Stomach (tissue), 9 donors: Measurements from ENCODE around the gene FAM20C. TPM values are rescaled to one million over a fixed set of nuclear protein-coding genes. Genes with fewer than 3 reads are reported as not detected.

ENCODE experiments used
- DNase-seq, 2 donors: peaks; one replicate each; pipeline versions ENCODE4 v3.0.0 to v3.0.0-alpha.2; 2013 to 2019
- H3K27ac ChIP-seq, 5 donors: fragments of 200-600 bp in 4 of 5; sonication (generic) in 4 of 5; one replicate each; pipeline ENCODE4 v1.5.1; 2013 to 2019; ENCODE audit warnings: mild to moderate bottlenecking in 1 of 5, moderate library complexity in 1 of 5
- H3K27me3 ChIP-seq, 3 donors: fragments of 200-600 bp; sonication (generic); one replicate each; pipeline ENCODE4 v1.5.1; 2017 to 2019; ENCODE audit warnings: mixed run types in 1 of 3
- H3K36me3 ChIP-seq, 4 donors: fragments of 200-600 bp; sonication (generic); 1 replicate in 3 of 4; 2 replicates in 1 of 4; pipeline ENCODE4 v1.5.1; 2016 to 2019
- H3K4me1 ChIP-seq, 4 donors: fragments of 200-600 bp; sonication (generic); one replicate each; pipeline ENCODE4 v1.5.1; 2016 to 2019
- H3K4me3 ChIP-seq, 4 donors: fragments of 200-600 bp; sonication (generic) in 3 of 4; one replicate each; pipeline ENCODE4 v1.5.1; 2016 to 2019; ENCODE audit warnings: mild to moderate bottlenecking in 1 of 4
- H3K9me3 ChIP-seq, 4 donors: fragments of 200-600 bp; sonication (generic); one replicate each; pipeline ENCODE4 v1.5.1; 2016 to 2019
- CTCF ChIP-seq, 7 experiments: fragments of 450-650 bp in 4 of 7; fragments of 200-600 bp in 3 of 7; sonication (generic) in 3 of 7; IDR thresholded peaks; one replicate each; pipeline ENCODE4 v1.5.1; 2016 to 2019; ENCODE audit warnings: antibody characterized with exemption in 7 of 7, control low read depth in 2 of 7, mild to moderate bottlenecking in 1 of 7
- EP300 ChIP-seq: sonication (generic); formaldehyde crosslinking; IDR thresholded peaks from one replicate; pipeline ENCODE4 v1.6.1; 2017; ENCODE audit warnings: antibody characterized with exemption
- POLR2A ChIP-seq, 4 donors: fragments of 450-650 bp; IDR thresholded peaks; one replicate each; pipeline ENCODE4 v1.6.1; 2016; ENCODE audit warnings: antibody characterized with exemption in 4 of 4, control low read depth in 2 of 4, mild to moderate bottlenecking in 1 of 4, moderate library complexity in 1 of 4
- POLR2AphosphoS5 ChIP-seq, 3 donors: sonication (generic); formaldehyde crosslinking; IDR thresholded peaks; one replicate each; pipeline ENCODE4 v1.6.1; 2016; ENCODE audit warnings: antibody characterized with exemption in 3 of 3
- WGBS, 5 donors: extraction: QIAGEN DNeasy Blood & Tissue Kit in 3 of 5; methylation state at CpG; one replicate each; pipeline versions ENCODE4 v1.1.5 to v1.1.7; 2013 to 2018; 5-methylcytosine and 5-hydroxymethylcytosine counted together
- intact Hi-C: fragments of 100-400 bp; cut with DNase I; formaldehyde crosslinking; loops from one replicate; pipeline ENCODE4 v1.15.1; 2023; ENCODE audit warnings: low total_unique reads
- polyA plus RNA-seq, 3 donors: library from polyadenylated mRNA; stranded (reverse); fragments of 200-250 nt; gene quantifications; one replicate each; pipeline ENCODE4 v1.2.3, GENCODE V29; 2013
- total RNA-seq, 5 donors: library from RNA; depleted of rRNA; stranded (reverse); fragments of >200 nt; gene quantifications; one replicate each; pipeline versions ENCODE4 v1.1.0 to v1.2.3, GENCODE V29; 2014 to 2016
- donor health status: healthy with polysubstance abuse.
- donor health status: Bipolar disorder and iron deficiency.
- donor health status: healthy.

The FAM20C gene
- total and polyA plus RNA-seq, 8 donors, result 19.1 to 89.8 (median 34.5) TPM

- peaks cover 21 to 98% (median 52%) of the 10 kb centered on the region in 3 donors for H3K27me3 ChIP-seq
Measured at GRCh38 chr7:291373-292092, 99.2 kb downstream of the FAM20C start.

GRCh38 chr7:292226-292625 is 99.9 kb downstream of the FAM20C start:
- TF ChIP-seq POLR2AphosphoS5 (IDR thresholded peaks at IDR 0.05), result no peak
- TF ChIP-seq EP300, result no peak
- no peak for TF ChIP-seq CTCF (IDR thresholded peaks at IDR 0.05)
- TF ChIP-seq POLR2A (IDR thresholded peaks at IDR 0.05), result no peak
- Histone ChIP-seq H3K27me3 (peaks cover 21 to 95% (median 52%) of the 10 kb centered on the region in 3 donors), H3K4me3 (no peak overlapping the region), H3K9me3 (no peaks in the 10 kb centered on the region), H3K4me1 (peaks cover 14 to 27% (median 20%) of the 10 kb centered on the region in 4 donors), H3K36me3 (no peaks in the 10 kb centered on the region), H3K27ac (no peak overlapping the region)
- DNase-seq, result no peak
- whole genome bisulfite sequencing, 5 donors, result 78 to 84% (median 80%) methylated on average over 7 of the region's 7 CpGs
- intact Hi-C loops, result no loop called here

More at GRCh38 chr7:291373-292092, 99.2 kb downstream of the FAM20C start:
- WGBS, 5 donors, result 52 to 66% (median 56%) methylated on average over 19 to 21 of the region's 21 CpGs
- no peak for TF ChIP-seq CTCF (IDR thresholded peaks at IDR 0.05)
- no peak for TF ChIP-seq EP300
- TF ChIP-seq POLR2A (IDR thresholded peaks at IDR 0.05), result no peak
- TF ChIP-seq POLR2AphosphoS5 (IDR thresholded peaks at IDR 0.05), result no peak
- DNase-seq, result no peak
- H3K4me3 ChIP-seq, result no peak overlapping the region
- intact Hi-C loops, result no loop called here
- no peak overlapping the region for H3K27ac ChIP-seq
- H3K4me1 ChIP-seq, result peaks cover 14 to 27% (median 20%) of the 10 kb centered on the region in 4 donors
- no peaks in the 10 kb centered on the region for H3K9me3 ChIP-seq
- no peaks in the 10 kb centered on the region for H3K36me3 ChIP-seq

DNA sequence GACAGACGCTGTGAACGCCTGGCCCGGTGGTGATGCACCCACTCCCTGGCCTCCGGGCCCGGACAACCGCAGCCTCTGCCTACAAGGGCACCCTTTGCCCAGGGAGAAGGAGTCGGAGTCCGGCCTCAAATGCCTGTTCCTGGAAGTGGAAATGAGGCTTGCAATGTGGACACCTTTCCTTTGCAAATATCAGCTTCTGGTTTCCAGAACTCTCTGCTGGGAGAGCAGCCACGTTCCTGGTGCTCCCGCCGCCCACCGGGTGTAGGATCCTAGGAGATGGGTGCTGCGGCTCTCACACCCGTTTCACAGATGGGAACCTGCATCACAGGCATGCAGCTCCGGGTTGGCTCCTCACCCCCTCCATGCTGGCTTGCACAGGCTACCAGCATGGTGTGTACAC is 100.5 kb downstream of the FAM20C start:
- 80 to 89% (median 85%) methylated on average over 15 of the region's 15 CpGs for WGBS, 5 donors
- no peak overlapping the region for H3K4me3 ChIP-seq
- H3K36me3 ChIP-seq, result no peaks in the 10 kb centered on the region
- no peak overlapping the region for H3K27ac ChIP-seq
- H3K9me3 ChIP-seq, result no peaks in the 10 kb centered on the region
- intact Hi-C loops, result no loop called here
- no peak for DNase-seq
- peaks cover 14 to 27% (median 20%) of the 10 kb centered on the region in 4 donors for H3K4me1 ChIP-seq
- peaks cover 21 to 93% (median 52%) of the 10 kb centered on the region in 3 donors for H3K27me3 ChIP-seq
- TF ChIP-seq POLR2AphosphoS5 (IDR thresholded peaks at IDR 0.05) (no peak), EP300 (no peak), CTCF (IDR thresholded peaks at IDR 0.05) (no peak), POLR2A (IDR thresholded peaks at IDR 0.05) (no peak)

DNA sequence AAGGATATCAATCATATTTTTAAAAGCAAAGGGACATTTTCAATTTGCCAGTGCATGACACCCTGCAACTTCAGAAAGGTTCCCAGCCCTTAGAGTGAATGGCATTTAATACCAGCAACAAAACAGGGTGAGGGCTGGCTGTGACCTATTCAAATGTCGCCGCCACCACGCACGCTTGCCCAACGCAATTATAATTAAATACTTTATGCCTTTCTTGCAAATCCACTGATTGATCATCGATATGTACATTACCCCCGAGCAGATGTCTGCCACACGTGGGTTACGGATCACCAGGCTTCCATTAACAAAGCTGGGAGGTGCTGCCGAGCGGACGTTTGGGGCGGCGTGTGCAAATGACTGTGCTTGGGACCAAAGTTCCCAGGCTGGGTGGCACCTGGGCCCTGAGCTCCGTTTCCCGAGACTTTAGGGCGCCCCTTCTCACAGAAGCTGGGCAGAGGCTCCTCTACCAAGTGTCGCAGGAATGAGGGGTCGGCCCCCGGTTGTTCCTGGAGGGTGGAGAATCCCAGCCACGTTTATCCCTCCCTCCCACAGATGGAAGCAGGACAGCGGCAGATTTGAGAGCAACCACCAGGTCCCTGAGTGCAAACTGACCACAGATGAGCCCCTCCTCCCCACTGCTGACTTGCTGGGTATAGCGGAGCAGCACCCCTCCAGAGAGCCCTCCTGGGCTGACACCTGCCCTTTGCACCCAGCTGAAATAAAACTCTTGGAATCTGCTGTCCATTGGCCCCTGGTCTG is 101.5 kb downstream of the FAM20C start:
- intact Hi-C loops, result no loop called here
- Histone ChIP-seq H3K27me3 (peaks cover 21 to 87% (median 48%) of the 10 kb centered on the region in 3 donors), H3K27ac (no peak overlapping the region), H3K9me3 (no peaks in the 10 kb centered on the region), H3K4me3 (no peak overlapping the region), H3K4me1 (peaks cover 14 to 27% (median 20%) of the 10 kb centered on the region in 4 donors), H3K36me3 (no peaks in the 10 kb centered on the region)
- TF ChIP-seq POLR2A (IDR thresholded peaks at IDR 0.05), result no peak
- TF ChIP-seq EP300, result no peak
- TF ChIP-seq CTCF (IDR thresholded peaks at IDR 0.05), result no peak
- TF ChIP-seq POLR2AphosphoS5 (IDR thresholded peaks at IDR 0.05), result no peak
- WGBS, 5 donors, result 74 to 86% (median 79%) methylated on average over 19 to 23 of the region's 23 CpGs
- DNase-seq, result no peak
